ENCODE results near the gene PIP5KL1.

The PIP5KL1 gene

GRCh38 chr9:127927201-127927987 lies 3.2 kb downstream of the PIP5KL1 start:
- DNase-seq (ENCODE audit: low read depth), result no peak
- TF ChIP-seq, protein P1, sequence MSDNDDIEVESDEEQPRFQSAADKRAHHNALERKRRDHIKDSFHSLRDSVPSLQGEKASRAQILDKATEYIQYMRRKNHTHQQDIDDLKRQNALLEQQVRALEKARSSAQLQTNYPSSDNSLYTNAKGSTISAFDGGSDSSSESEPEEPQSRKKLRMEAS (IDR thresholded peaks at IDR 0.05; ENCODE audit: low read depth, low read length), result no peak
- TF ChIP-seq MYC (IDR thresholded peaks at IDR 0.05; ENCODE audit: low read depth, low read length), result no peak
- TF ChIP-seq, protein P2, sequence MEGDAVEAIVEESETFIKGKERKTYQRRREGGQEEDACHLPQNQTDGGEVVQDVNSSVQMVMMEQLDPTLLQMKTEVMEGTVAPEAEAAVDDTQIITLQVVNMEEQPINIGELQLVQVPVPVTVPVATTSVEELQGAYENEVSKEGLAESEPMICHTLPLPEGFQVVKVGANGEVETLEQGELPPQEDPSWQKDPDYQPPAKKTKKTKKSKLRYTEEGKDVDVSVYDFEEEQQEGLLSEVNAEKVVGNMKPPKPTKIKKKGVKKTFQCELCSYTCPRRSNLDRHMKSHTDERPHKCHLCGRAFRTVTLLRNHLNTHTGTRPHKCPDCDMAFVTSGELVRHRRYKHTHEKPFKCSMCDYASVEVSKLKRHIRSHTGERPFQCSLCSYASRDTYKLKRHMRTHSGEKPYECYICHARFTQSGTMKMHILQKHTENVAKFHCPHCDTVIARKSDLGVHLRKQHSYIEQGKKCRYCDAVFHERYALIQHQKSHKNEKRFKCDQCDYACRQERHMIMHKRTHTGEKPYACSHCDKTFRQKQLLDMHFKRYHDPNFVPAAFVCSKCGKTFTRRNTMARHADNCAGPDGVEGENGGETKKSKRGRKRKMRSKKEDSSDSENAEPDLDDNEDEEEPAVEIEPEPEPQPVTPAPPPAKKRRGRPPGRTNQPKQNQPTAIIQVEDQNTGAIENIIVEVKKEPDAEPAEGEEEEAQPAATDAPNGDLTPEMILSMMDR (IDR thresholded peaks at IDR 0.05; ENCODE audit: low read depth, low read length), result no peak
- TF ChIP-seq POLR2A (IDR thresholded peaks at IDR 0.05; ENCODE audit: extremely low read depth, insufficient read length), result no peak
- H3K4me3 ChIP-seq (ENCODE audit: low read depth, low read length), result no peak overlapping the region

GRCh38 chr9:127926906-127927200 lies 3.7 kb downstream of the PIP5KL1 start:
- DNase-seq (ENCODE audit: low read depth), result no peak
- TF ChIP-seq, protein P1 (IDR thresholded peaks at IDR 0.05; ENCODE audit: low read depth, low read length), result no peak
- TF ChIP-seq POLR2A (IDR thresholded peaks at IDR 0.05; ENCODE audit: extremely low read depth, insufficient read length) (no peak), MYC (IDR thresholded peaks at IDR 0.05; ENCODE audit: low read depth, low read length) (no peak)
- TF ChIP-seq, protein P2 (IDR thresholded peaks at IDR 0.05; ENCODE audit: low read depth, low read length), result no peak
- no peak overlapping the region for H3K4me3 ChIP-seq (ENCODE audit: low read depth, low read length)

DNA sequence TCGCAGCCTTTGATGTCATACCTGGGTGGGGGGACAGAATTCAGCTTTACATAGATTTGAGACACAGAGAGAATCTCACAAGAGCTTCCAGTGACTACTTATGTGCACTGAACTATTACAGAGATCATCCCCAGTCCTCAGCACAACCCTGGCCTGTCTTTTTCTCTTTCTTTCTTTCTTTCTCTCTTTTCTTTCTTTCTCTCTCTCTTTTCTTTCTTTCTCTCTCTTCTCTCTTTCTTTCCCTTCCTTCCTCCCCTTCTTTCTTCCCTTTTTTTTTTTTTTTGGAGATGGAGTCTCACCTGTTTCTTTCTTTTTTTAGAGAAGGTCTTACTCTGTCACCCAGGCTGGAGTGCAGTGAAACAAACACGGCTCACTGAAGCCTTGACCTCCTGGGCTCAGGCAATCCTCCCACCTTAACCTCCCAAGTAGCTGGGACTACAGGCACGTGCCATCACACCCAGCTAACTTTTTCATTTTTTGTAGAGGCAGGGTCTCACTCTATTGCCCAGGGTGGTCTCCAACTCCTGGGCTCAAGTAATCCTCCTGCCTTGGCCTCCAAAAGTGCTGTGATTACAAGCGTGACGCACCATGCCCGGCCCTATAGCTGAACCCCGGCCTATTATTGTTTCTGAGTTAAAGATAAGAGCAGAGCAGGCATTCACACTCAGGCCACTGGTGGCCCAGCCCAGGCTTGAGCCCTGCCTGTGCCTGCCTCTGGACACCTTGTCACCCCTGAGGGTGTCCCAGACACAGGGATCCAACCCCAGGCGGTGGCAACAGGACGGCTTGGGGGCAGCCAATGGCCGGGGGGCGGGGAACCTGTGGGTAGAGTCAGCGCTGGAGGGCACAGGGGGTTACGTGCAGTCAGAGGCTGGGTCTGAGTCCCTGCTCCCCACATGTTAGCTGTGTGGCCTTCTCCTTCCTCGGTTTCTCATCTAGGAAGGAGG lies 4.3 kb downstream of the PIP5KL1 start:
- TF ChIP-seq POLR2A (IDR thresholded peaks at IDR 0.05; ENCODE audit: extremely low read depth, insufficient read length), result no peak
- TF ChIP-seq, protein P1 (IDR thresholded peaks at IDR 0.05; ENCODE audit: low read depth, low read length), result no peak
- TF ChIP-seq MYC (IDR thresholded peaks at IDR 0.05; ENCODE audit: low read depth, low read length), result no peak
- TF ChIP-seq, protein P2 (IDR thresholded peaks at IDR 0.05; ENCODE audit: low read depth, low read length), result no peak
- H3K4me3 ChIP-seq (ENCODE audit: low read depth, low read length), result no peak overlapping the region
- no peak for DNase-seq (ENCODE audit: low read depth)

GRCh38 chr9:127924736-127925444 lies 5.7 kb downstream of the PIP5KL1 start:
- no peak overlapping the region for H3K4me3 ChIP-seq (ENCODE audit: low read depth, low read length)
- no peak for TF ChIP-seq MYC (IDR thresholded peaks at IDR 0.05; ENCODE audit: low read depth, low read length)
- TF ChIP-seq, protein P2 (IDR thresholded peaks at IDR 0.05; ENCODE audit: low read depth, low read length), result no peak
- TF ChIP-seq, protein P1 (IDR thresholded peaks at IDR 0.05; ENCODE audit: low read depth, low read length), result no peak
- DNase-seq (ENCODE audit: low read depth), result no peak

DNA sequence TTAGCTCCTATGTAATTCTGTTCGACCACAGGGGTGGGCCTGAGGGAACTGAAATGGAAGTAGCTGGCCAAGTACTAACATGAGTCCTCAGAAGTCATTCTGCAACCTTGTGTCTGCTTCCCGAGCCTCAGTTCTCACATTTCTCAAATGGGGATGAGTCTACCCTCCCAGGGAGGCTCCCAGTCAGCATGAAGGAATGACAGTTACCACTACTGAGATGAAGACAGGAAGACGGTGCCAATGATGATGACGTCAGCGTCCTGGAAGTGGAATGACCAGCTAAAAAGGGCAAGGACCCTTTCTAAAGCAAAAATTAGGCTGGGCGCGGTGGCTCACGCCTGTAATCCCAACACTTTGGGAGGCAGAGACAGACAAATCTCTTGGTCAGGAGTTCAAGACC lies 6.8 kb downstream of the PIP5KL1 start:
- H3K4me3 ChIP-seq (ENCODE audit: low read depth, low read length), result no peak overlapping the region
- no peak for DNase-seq (ENCODE audit: low read depth)
- no peak for TF ChIP-seq POLR2A (IDR thresholded peaks at IDR 0.05; ENCODE audit: extremely low read depth, insufficient read length)
- TF ChIP-seq, protein P2 (IDR thresholded peaks at IDR 0.05; ENCODE audit: low read depth, low read length), result no peak
- TF ChIP-seq, protein P1 (IDR thresholded peaks at IDR 0.05; ENCODE audit: low read depth, low read length), result no peak
- no peak for TF ChIP-seq MYC (IDR thresholded peaks at IDR 0.05; ENCODE audit: low read depth, low read length)

All from NB4 (cell line).